OCI-LY1 (cell line): ENCODE measurements around the gene AIRE.

ENCODE experiments used
- CTCF ChIP-seq: fragments of 200-600 bp; sonication (generic), shearing (Covaris generic); IDR thresholded peaks from 2 replicates; pipeline ENCODE4 v1.5.1; 2017; ENCODE audit warnings: mild to moderate bottlenecking, antibody characterized with exemption, low read length, moderate library complexity, mixed read lengths
- EZH2 ChIP-seq: fragments of 200-600 bp; sonication (generic), shearing (Covaris generic); IDR thresholded peaks from 2 replicates; pipeline ENCODE4 v1.8.0; 2017; ENCODE audit warnings: borderline replicate concordance, mixed run types, mild to moderate bottlenecking, antibody characterized with exemption, low read length, moderate library complexity, mixed read lengths

- TF ChIP-seq CTCF (no peak), EZH2 (no peak)
Measured at GRCh38 chr21:44296916-44297315, 11.2 kb downstream of the AIRE start.
